Testis (tissue), 2 donors: ENCODE results near the gene CYS1.

ENCODE experiments used
- CTCF ChIP-seq, 3 experiments: fragments of 450-650 bp in 2 of 3; fragments of 200-600 bp in 1 of 3; sonication (generic) in 1 of 3; IDR thresholded peaks; one replicate each; pipeline ENCODE4 v1.5.1; 2016 to 2019; ENCODE audit warnings: antibody characterized with exemption in 3 of 3, mild to moderate bottlenecking in 2 of 3, moderate library complexity in 1 of 3
- POLR2A ChIP-seq: fragments of 450-650 bp; IDR thresholded peaks from one replicate; pipeline ENCODE4 v1.6.1; 2017; ENCODE audit warnings: antibody characterized with exemption, mild to moderate bottlenecking, moderate library complexity

GRCh38 chr2:10022445-10022844 is 57.8 kb downstream of the CYS1 start:
- TF ChIP-seq CTCF (IDR thresholded peaks at IDR 0.05): no peak
- no peak for TF ChIP-seq POLR2A
